M059J (cell line): ENCODE data around the gene EPN3. TPM values are rescaled to one million over a fixed set of nuclear protein-coding genes. Genes with fewer than 3 reads are reported as not detected.
A peak's percentile ranks its signal among the peaks of the same experiment; 100 is the strongest.

Source experiments
- DNase-seq: peaks from one replicate; pipeline ENCODE4 v3.0.0-alpha.2; 2012; ENCODE audit warnings: low read depth
- total RNA-seq: library from RNA; depleted of rRNA; stranded (reverse); fragments of >200 nt; shearing (Covaris generic); gene quantifications from 2 replicates; pipeline ENCODE4 v1.2.3, GENCODE V29; 2014

The EPN3 gene
- total RNA-seq, 1 experiment from 2014 or later: 0.74 TPM

DNA sequence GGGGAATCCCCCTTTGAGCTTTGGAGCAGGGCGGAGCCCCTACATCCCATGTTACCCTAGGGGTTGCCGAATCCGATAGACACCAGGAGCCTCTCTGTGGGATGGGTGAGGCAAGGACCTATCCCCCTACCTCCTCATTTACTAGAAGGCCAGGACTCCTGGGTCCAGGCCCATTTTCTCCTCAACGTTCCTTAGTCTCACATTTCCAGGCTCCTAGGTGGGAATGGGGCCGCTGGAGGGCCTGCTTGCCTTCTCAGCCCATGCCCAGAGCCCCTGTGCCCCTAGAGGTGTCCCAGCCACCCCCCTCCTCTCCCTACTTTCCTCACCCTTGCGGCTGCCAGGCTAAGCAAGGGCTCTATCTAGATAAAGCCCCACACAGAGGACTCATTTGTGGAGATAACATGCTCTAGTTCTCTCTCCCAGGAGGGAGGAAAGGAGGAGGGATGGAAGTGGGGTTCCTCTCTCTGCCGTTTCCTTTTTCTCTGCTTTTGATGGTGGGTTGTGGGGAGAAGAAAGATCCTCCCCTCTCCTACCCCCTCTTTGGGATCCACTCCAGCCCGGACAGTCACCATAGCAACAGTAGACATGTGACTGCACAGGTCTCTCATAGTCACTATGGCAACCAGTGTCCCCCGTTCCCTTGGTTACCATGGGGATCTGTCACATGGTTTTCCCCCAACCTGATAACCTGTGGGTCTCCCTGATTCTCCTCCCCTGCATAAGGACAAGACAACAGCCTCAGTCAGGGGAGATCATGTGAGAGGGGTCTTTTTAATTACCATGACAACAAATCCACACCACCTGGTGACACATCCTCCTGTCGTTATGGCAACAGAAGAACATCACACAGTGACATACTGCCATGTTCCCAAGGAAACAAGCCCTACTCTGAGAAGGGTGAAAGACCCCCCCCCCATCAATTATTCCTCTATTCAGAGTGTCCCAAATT, 33.1 kb downstream of the EPN3 start:
- DNase-seq: peak; percentile 65

- DNase-seq: no peak
Observed at GRCh38 chr17:50566886-50567285, 34.4 kb downstream of the EPN3 start.

DNA sequence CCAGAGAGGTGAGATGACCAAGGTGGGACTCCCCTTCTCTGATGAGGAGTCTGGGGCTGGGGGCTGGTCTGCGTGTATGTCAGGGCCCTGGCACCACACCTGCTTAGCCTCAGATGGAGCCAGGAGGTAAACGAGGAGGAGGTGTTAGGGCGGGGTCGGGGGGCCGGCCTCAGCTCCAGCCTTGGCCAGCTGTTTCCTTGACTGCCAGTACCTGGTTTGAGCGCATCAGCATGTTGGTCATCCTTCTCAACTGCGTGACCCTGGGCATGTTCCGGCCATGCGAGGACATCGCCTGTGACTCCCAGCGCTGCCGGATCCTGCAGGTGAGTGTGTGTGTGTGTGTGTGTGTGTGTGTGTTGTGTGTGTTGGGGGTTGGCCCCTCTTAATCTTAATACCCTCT, 36.1 kb downstream of the EPN3 start:
- DNase-seq: no peak

DNA sequence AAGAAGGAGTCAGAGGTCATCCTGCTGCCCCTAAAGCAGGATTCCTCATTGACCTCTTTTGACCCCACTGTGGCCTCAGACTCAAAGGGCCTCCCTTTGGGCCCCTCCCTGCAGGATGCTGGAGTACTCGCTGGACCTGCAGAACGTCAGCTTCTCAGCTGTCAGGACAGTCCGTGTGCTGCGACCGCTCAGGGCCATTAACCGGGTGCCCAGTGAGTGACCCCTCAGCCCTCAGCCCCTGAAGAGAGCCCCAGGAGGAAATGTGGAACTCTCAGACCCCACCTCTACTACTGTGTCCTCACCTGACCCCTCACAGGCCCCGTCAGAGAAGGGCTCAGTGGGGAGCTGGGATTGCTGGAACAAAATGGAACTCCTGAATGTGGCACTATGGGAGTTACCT, 37.1 kb downstream of the EPN3 start:
- DNase-seq: no peak

- no peak for DNase-seq
Observed at GRCh38 chr17:50570032-50570431, 37.5 kb downstream of the EPN3 start.

- no peak for DNase-seq
Observed at GRCh38 chr17:50570528-50570927, 38.0 kb downstream of the EPN3 start.

DNA sequence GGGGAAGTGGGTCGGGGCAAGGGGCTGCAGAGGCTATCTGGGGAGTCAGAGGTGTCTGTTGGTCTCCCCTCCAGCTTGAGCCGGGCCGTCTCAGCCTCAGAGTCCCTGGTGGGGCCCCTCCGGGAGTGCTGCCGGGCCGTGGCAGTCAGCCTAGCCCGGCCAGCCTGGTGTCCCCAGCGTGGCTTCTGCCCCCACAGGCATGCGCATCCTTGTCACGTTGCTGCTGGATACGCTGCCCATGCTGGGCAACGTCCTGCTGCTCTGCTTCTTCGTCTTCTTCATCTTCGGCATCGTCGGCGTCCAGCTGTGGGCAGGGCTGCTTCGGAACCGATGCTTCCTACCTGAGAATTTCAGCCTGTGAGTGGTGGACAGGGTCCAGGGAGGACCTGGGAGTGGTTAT, 39.1 kb downstream of the EPN3 start:
- DNase-seq: no peak

DNA sequence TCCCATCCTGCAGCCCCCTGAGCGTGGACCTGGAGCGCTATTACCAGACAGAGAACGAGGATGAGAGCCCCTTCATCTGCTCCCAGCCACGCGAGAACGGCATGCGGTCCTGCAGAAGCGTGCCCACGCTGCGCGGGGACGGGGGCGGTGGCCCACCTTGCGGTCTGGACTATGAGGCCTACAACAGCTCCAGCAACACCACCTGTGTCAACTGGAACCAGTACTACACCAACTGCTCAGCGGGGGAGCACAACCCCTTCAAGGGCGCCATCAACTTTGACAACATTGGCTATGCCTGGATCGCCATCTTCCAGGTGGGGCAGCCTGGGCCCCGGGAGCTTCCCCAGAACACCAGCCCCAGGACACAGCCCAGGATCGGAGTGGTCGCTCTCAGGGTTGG, 40.0 kb downstream of the EPN3 start:
- no peak for DNase-seq

- DNase-seq: no peak
Observed at GRCh38 chr17:50573866-50574611, 41.5 kb downstream of the EPN3 start.

GRCh38 chr17:50575581-50576210, 43.2 kb downstream of the EPN3 start:
- no peak for DNase-seq

DNA sequence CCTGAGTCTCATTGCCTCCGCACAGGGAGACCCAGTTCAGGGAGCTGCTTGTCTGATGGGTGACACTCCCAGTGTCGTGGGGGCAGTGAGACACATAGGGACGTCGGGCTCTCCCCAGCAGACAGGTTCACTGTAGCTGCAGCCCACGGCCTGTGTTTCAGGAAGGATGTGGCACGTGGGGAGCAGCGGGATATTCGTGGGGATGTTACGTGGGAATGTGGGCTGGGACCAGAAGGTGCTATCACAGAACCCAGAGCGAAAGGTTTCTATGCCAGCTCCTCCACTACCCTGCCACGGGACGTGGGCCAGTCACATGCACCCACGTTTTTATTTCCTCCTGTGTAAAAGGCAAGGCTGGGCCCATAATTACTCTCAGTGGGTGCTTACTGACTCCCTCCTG, 44.3 kb downstream of the EPN3 start:
- no peak for DNase-seq

GRCh38 chr17:50577451-50577954, 45.0 kb downstream of the EPN3 start:
- no peak for DNase-seq

GRCh38 chr17:50578173-50578572, 45.6 kb downstream of the EPN3 start:
- no peak for DNase-seq

DNA sequence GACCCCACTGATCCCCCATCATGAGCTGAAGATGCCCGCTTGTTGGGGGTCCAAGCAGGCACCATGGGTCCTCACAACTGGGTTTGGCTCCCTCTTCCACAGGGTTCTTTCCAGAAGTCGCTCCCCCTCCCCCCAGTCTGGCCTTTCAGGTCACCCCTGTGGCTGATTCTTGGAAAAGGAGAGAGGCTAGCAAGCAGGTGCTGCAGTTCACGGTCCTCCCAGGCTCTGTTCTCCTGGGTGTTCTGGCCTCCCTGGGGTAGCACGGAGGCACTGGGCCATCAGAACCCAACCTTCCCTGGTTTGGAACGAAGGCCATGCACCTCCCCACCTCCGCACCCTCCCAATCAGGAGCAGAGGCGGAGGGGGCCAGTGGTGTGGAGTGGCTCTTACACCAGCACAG, 46.9 kb downstream of the EPN3 start:
- DNase-seq: no peak

DNA sequence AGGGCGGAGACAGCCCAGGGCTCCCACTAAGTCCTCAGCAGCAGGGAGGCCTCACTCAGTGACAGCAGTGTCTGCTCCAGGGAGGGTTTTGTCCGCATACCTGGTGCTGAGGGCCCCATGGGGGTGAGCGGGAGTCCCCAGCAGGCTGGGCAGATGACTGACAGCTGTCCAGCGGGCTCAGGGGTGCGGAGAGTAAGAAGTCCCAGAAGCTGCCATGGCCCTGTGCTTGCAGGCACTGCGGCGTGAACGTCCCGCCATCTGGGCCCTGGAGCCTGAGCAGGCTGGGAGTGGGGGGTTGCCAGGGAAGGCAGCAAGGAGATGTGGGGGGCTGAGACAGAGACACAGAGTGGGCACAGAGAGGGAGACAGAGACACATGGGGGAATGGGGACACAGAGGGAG, 48.1 kb downstream of the EPN3 start:
- no peak for DNase-seq

DNA sequence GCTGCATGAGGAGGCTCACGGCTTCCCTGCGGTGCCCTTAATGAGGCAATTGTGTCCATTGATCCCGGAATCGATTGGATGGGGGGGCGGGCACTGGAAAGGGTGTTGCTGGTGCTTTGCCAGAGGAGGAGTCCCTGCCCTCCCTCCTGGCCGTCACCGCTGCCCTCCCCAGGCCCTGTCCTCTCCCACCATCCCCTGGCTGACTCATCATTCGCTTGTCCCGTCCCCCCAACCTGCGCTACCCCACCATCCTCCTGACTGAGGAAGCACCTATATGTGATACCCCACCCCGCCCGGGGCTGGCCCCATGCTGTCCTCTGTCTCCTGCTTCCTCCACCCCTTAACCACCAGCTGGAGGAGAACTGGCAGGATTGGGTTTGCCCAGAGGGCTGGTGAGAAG, 48.8 kb downstream of the EPN3 start:
- no peak for DNase-seq

GRCh38 chr17:50582741-50583140, 50.2 kb downstream of the EPN3 start:
- DNase-seq: no peak

- DNase-seq: no peak
Observed at GRCh38 chr17:50583641-50584040, 51.1 kb downstream of the EPN3 start.

GRCh38 chr17:50584116-50584515, 51.6 kb downstream of the EPN3 start:
- DNase-seq: no peak

- no peak for DNase-seq
Observed at GRCh38 chr17:50584749-50585148, 52.2 kb downstream of the EPN3 start.

DNA sequence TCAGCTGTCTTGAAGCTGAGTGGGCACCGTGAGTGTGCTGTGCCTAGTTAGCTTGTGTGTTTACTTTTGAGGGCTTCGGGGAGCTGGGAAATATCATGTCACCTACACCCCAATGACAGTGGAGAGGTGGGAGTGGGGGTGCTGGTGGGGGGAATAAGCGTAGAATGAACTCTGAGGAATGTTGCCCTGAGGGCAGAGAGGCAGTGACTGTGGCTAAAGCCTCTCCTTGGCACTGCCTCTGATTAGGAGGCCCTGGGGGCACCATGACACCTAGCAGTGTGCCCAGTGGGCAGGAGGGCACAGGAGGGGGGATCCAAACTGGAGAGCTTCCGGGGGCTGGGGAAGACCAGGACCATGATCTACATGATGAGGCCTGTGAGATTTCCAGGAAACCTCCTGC, 52.8 kb downstream of the EPN3 start:
- DNase-seq: peak; percentile 57

DNA sequence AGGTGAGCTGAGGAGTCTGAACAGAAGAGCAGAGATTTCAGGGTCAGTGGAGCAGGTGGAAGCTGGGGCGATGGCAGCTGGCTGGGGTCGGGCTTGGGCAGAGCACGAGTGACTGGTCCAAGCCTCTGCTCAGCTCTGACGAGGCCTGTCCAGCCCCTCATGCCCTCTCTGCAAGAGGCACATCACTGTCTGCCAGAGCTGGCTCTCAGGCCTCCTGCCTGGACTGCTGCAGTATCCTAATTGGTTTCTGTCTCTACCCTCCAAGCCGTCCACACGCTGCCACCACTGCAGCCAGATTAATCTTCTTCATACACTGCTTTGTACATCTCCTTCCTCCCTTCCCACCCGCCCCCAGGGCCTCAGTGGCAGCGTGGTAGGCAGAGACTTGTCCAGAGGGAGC, 53.4 kb downstream of the EPN3 start:
- DNase-seq: no peak
